Ramos (cell line): ENCODE data around the gene TFF2.

ENCODE experiments used
- in situ Hi-C: fragments of 300-500 bp; cut with MboI; formaldehyde crosslinking; loops from one replicate; pipeline ENCODE4 v1.14.3; 2022; ENCODE audit warnings: low sequenced_read_pairs; ENCODE audit not compliant: unreplicated experiment

Gene TFF2

DNA sequence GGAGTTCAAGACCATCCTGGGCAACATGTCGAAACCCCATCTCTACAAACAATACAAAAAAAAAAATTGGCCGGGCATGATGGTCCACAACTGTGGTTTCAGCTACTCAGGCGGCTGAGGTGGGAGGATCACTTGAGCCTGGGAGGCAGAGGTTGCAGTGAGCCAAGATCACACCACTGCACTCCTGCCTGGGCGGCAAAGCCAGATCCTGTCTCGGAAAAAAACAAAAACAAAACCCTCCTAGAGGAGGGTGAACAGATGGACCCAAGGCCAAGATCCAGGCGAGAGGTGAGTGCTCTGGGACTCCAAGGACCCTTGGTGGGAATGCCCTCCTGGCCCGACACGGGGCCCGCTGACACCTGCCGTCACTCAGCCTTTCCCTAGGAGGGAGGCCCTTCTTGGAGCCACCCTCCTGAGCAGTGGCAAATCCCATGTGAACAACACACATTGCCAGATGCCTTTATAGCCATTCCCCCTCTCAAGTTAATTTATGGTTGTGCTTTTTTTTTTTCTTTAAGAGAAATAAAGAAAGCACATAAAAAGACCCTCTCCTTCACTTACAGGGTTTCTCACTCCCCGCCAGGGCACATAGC, 380 bp downstream of the TFF2 start:
- in situ Hi-C loops, result no loop called here

DNA sequence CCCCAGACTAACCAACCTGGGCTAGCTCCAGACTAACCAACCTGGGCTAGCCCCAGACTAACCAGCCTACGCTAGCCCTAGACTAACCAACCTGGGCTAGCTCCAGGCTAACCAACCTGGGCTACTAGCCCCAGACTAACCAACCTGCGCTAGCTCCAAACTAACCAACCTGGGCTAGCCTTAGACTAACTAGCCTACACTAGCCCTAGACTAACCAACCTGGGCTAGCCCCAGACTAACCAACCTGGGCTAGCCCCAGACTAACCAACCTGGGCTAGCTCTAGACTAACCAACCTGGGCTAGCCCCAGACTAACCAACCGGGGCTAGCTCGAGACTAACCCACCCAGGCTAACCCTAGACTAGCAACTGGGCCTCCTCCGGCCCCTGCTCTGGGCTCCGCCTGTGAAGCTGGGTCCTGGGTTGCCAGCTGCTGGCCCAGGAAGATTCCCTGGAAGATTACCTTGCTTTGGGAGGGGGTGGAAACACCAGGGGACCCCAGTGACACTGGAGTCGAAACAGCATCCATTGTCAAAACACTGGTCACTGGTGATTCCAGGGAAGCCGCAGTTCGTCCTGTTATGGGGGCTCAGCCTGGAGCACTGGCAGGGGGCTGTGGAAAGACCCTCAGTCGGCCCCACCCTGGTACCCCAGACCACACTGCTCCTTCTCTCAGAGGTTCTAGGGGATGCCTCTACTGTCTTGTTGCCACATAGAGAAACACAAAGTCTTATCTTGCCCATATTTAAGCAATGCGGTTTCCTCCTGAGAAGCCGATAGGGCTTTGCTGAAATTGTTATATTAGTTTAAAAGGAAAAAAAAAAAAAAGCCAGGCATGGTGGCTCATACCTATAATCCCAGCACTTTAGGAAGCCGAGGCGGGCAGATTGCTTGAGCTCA, 1.1 kb downstream of the TFF2 start:
- in situ Hi-C loops, result no loop called here

DNA sequence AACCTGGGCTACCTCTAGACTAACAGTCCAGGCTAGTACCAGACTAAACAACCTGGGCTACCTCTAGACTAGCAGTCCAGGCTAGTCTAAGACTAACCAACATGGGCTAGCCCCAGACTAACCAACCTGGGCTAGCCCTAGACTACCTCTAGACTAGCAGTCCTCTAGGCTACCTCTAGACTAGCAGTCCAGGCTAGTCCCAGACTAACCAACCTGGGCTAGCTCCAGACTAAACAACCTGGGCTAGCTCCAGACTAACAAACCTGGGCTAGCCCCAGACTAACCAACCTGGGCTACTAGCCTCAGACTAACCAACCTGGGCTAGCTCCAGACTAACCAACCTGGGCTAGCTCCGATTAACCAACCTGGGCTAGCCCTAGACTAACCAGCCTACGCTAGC, 2.0 kb downstream of the TFF2 start:
- in situ Hi-C loops, result no loop called here

DNA sequence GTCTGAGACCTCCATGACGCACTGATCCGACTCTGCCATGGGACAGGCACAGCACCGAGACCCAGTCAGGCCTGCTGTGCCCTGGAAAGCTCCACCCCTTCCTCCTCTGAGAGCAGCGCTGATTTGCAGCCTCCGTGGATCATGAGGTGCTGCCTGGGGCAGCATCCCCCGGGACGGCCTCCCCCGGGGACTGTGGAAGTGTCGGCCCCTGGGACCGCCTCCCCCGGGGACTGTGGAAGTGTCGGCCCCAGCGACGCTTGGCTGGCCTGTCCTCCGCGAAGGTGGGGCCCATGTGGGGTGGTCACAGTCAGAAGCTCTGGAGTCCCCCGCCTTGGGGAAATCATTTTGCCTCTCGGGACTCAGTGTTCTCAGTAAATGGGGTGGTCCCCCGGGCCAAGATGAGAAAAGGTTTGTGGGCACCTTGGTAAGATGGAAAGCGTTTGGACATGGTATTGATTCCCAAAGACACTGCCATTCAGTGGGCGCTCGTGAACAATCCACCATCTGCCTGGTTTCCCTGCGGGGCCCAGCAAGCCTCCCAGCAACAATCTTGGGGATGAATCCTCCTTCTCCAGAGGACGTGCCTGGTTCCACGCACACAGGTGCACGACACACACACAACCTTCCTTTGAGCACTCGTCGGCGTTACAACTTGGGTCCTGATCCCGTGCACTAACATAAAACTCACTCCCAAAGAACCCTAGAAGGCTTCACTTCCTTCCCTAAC, 3.0 kb downstream of the TFF2 start:
- in situ Hi-C loops, result no loop called here

DNA sequence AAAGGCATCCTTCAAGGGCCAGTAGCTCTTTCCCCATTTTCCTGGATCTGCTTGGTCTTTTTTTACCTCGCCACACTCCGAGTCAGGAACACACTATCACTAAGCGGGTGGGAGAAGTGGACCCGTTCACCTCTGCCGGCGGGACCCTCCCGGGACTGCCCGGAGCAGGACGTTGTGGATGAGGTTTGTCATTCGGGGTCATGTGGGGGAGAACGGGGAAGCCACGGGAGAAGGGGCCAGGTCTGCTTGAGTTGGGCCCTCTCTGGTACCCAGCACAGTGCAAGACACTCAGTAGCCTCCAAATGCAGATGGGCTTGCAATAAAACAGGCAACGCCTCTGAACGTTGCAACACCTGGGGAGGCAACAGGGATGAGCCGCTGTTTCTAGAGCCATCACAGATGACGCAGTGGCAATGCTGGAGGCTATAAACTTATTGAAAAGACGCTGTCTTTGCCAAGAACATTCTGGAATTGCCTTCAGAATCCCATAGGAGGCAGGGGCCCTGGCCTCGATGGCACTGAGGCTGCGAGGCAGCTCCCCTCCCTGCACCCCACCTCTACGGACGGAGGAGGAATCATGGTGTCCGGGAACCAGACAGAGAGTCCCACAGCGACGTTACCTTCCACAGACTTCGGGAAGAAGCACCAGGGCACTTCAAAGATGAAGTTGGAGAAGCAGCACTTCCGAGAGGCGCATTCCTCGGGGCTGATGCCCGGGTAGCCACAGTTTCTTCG, 3.8 kb downstream of the TFF2 start:
- in situ Hi-C loops, result no loop called here

DNA sequence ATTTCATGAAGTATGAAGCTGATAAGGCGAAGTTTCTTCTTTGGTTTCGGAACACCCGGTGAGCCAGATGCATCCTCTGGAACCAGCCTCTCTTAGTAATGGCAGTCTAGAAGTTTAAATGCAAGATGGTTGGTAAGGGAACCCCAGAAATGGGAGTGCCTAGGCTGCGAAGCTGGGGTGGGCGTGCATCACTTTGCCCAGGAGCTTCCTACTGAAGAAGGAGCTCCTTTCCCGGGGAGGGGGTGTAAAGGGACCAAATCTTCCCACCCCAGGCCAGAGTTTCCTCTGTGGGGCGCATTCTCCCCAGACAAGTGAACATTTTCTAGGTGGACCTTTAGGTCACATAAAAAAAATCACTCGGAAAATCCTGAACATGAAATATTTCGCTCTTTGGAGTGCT, 4.4 kb downstream of the TFF2 start:
- in situ Hi-C loops, result no loop called here

DNA sequence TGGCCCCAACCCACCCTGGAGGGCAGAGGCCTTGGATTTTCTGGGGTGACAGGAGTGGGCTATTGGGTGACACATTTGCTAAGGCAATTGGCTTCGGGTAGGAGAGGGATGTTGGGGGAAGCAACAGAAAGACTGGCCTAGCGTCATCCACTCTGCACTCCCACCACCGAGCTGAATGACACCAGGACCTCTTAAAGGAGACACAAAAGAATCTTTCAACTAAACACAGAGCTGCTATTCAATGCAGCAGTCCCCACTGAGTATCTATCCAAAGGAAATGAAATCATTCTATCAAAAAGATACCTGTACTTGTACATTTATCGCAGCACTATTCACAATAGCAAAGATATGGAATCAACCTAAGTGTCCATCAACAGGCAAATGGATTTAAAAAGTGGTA, 6.2 kb downstream of the TFF2 start:
- in situ Hi-C loops, result no loop called here

DNA sequence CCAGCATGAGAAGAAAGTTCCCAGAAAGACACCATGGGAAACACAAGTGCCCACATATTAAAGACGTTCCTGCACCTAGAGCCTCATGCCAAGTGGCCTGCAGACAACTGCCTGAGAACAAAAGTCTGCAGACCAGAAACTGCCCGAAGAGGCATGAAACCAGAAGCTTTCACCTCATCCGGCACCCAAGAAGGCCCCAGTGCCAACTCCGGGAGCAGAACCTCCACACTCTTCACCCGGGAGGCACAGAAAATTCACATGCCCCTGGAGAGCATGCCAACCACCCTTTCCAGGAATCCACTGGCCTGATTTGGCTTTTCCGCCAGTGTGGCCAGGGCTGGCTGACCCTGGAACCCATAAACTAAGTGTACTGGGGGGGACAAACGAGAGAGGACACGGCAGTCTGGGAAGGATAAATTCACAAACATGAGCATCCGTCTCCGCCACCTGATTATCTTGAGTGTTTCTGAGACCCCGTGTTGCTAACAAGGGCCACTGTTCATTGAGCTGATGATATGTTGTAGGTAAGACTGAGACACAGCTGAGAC, 6.8 kb downstream of the TFF2 start:
- in situ Hi-C loops, result no loop called here

DNA sequence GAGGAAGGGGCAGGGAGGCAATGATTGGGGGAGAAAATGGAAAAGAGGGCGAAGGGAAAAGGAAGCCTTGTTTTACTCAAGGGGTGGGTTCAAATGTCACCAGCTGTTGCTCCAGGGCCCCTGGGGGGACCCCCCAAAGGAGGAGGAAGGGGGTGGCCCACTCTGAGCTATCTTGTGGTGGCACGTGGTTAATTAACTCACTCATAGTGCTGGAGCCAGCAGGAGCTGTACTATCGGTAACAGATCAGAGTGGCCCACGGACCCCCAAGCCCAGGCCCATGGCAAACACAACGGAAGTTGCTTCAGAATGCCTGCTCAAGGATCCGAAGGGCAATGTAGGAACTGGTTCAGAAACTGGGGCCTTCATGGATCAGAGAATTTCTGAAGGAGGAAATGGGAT, 7.2 kb downstream of the TFF2 start:
- in situ Hi-C loops, result no loop called here

DNA sequence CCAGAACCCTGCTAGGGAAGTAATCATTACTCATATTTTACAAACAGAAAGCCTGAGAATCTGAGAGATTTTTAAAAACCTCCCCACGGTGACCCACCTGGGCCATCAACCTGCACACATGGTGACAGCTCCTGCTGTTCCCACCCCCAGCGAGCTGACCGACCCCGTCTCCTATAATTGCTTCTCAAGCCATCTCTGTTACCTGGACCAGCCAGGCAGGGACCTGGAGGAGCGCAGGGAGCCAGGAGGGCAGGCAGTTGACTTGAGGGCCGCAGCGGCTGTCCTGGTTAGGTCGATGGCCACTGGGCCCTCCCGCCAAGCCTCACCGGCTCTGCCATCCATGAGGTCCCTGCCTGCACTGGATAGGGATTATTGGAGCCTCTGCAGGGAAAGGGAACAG, 7.7 kb downstream of the TFF2 start:
- in situ Hi-C loops, result no loop called here

DNA sequence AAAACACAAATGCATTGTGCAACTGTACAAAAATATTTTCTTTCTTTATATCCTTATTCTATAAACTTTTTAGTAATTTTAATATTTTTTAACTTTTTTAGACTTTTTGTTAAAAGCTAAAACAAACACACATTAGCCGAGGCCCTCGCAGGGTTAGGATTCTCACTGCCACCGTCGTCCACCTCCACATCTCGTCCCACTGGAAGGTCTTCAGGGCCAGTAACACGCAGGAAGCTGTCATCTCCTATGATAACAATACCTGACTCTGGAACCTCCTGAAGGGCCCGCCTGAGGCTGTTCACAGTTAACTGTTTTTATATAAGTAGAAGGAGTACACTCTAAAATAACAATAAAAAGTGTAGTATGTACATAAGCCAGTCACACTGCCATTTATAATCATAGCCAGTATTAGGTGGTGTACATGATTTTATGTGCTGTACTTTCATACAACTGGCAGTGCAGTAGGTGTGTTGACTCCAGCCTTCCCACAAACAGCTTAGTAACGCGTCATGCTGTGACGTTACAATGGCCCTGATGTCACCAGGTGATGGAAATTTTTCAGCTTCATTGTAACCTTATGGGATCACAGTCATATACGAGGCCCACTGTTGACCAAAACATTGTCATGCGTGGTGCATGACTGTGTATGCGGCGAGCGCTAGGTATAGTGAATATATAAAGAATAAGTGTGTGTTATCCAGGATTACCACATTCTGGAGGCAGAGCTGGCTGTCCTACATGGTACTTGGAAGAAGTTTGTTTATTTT, 8.8 kb downstream of the TFF2 start:
- in situ Hi-C loops, result no loop called here

DNA sequence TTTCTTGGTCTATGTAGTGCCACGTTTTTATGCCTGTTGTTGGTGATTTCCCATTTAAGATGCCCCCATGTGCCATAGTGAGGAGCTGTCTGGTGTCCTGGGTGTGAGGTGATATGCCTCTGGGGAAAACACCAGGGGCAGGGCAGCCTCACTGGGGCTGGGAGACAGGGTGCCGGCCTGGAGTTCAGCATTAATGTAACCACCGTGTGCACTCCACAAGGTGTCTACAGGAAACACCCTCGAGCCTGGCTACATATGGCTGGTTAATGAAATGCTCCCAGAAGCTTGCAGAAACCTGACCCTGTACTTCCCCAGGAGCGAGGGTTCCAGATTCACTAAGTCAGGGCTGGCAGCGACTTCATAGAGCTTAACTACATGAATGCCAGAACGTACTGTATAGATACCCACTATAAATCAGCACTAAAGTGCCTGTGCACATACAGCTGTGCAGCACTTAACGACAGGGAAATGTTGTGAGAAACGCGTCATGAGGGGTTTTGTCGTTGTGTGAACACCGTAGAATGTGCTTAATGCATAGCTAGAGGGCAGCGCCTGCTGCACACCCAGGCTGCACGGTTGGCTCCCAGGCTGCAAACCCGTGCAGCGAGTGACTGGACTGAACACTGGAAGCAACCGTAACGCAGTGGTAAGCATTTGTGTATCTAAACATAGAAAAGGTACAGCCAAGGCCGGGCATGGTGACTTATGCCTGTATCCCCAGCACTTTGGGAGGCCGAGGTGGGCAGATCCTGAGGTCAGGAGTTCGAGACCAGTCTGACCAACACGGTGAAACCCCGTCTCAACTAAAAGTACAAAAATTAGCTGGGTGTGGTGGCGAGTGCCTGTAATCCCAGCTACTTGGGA, 10.4 kb downstream of the TFF2 start:
- in situ Hi-C loops, result no loop called here

DNA sequence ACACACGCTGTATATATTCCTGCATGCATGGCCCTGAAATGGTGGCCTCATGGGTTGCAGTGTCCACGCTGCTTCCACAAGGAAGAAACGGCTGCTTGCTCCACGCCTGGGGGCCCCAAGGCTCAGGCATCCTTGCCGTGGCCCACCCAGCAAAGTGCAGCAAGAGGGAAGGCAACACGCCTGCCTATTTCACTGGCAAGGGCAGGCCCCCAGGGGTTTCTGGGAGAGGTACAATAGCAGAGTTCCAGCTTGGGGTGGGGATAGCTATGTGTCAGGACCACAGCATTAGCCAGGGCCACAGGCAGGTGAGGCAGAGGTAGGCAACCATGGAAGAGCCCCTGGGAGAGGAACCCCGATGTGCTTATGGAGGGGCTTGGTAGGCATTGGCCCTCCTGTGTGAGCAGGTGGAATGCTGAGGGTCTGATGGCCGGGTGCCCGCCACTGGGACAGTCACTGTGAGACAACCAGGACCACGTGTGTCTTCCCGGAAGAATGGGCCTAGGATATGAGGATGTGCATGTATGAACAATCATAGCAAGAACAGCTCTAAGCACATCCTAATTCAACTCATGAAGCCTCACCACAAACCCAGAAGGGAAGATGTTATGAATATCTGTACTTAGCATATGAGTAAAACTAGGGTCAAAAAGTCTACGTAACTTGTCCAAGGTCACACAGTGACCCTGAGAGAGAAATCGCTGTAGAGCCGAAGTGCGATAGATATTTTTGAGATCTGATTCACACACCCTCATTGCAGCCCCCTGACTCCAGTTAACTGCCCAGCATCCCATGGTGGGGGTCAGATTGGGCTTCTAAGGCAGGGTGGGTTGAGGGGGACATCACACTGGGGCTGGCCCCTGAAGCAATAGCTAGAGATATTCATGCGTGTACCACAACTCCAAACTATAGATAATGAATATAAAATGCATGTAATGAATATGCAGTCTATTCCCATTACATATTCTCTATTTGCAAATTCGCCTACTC, 11.8 kb downstream of the TFF2 start:
- in situ Hi-C loops, result no loop called here

DNA sequence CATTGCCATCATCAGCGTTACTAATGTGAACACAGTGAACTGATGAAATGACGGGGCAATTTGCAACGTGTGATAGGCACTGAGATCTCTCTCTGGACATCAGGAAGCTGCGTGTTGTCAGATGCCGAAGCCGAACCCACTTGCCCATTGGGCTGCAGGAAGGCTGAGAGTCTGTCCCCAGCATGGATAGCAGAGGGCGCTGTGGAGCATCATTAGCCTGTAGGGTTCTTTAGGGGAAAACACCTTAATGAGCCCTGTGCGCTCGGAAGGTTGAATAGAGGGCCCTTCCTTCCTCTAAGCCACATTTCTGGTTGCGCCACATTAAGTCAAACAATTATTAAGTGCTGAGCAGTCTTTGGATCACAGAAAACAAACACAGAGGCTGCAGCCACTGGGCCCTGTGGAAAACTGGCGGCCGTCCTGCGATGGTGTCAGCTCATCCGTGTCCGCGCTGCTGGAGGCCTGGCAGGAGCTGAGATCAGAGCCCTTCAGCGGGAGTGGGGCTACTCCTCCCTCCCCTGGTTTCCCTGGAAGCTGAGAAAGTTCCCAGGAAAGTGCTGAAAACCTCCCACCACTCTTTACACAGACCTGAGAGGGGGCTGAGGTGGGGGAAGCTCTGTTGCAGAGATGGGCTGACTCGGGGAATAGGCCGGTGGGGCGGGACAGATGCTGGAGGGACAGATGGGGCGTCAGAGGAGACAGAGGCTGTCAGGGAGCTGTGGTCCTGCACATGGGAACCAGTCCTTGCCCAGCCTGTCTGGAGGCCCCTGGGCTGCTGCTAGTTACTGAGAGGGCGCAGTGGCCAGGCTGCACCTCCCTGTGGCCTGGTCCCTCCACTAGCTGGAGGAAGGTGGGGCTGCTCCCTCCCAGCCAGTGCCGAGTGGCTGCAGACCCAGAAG, 12.7 kb downstream of the TFF2 start:
- in situ Hi-C loops, result no loop called here

DNA sequence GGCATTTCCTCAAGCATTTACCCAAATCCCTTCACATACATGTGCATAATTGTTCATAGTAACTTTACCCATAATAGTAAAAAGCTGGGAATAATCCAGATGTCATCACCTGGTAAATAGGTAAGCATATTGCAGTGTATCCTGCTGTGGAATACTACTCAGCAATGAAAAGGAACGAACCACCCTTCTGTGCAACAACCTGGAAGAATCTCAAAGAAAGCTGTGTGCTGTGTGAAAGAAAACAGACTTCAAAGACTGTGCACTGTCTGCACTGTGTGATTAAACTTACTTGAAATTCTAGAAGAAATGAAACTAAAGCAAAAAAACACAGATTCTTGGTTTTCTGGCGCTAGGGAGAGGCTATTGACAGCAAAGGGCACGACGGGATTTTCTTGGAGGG, 13.5 kb downstream of the TFF2 start:
- in situ Hi-C loops, result no loop called here

DNA sequence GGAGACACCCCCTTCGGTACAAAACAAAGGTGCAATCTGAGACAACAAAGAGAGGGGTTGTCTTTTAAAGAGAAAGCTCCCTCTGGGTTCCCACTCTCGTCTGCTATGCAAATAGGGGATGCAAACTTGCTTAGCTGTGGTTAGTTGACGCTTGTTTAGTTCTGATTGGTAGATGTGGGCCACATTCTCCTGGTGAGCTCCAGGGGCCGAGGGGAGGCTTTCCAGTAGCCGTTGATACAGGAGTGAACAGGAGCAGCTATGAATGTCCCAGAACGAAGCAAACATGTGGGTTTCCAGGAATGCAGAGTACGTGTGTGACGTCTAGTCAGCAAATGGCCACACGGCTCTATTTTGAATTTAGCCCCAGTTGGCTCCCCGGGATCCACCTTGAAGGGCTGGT, 14.7 kb downstream of the TFF2 start:
- in situ Hi-C loops, result no loop called here
